Fibroblast of skin of right biceps (primary cell): ENCODE results near the gene CCDC122.
A peak's percentile ranks its signal among the peaks of the same experiment; 100 is the strongest.

ENCODE experiments used
- DNase-seq: peaks from one replicate; pipeline ENCODE4 v3.0.0-alpha.2; 2013

CCDC122 gene

DNA sequence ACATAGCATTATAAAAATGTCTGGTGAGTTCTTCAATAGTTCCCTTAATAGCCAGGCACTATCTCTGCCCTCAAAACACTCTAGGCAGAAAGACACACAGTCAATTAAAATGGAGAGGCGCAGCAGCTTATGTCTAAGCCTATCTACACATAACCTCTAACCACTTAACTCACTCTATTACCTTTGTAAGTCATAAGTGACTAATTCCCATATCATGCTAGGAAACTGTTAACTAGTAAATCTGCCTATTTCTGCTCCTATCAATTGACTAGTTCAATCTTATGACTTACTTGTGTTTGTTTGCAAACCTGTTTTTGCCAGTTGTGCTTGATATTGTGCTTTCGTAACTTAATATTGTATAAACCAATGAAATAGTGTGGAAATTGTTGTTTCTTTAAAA is 3.2 kb downstream of the CCDC122 start:
- DNase-seq = no peak

DNA sequence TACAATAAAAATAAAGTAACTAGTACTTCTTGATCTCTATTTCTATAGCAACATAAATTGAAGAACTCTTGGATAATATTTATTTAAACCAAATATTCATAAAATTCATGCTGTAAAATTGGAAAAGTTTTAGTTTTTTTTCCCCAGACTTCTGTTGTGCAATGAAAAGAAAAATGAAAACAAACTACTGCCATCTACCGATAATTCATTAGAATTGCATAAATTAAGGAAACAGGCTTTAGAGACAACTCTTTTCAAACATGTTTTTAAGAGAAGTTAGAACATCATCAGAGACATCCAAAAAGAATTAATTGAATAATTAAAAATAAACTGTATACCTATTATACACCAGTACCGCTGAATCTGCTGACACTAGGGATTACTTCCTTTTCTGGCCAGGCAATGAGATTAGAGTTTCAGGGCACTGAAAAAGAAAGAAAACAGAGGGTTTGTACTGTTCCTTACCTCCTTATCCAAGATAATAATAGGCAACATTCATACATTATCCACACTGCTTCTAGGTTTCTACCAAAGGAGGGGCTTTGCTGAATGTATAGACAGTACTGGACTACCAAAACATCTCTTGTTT is 4.9 kb downstream of the CCDC122 start:
- DNase-seq = peak; percentile 38

DNA sequence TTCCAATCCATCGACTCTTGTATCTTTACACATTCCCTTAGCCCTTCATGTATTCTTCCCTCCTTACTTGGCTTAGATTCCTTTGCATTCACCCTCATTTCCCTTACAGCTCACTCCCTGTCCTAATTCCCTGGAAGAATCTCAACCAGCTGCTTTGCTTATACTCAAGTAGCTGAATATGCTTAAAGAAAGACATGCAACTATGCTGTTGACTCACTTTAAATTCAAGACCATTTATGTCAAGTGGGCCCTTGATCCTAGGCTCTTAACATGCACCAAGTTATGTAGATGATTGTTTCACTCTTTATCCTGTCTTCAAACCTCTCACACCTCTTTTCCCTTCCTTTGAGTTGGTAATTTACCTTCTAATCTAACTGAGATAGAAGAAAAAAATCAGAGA is 7.4 kb downstream of the CCDC122 start:
- no peak for DNase-seq

DNA sequence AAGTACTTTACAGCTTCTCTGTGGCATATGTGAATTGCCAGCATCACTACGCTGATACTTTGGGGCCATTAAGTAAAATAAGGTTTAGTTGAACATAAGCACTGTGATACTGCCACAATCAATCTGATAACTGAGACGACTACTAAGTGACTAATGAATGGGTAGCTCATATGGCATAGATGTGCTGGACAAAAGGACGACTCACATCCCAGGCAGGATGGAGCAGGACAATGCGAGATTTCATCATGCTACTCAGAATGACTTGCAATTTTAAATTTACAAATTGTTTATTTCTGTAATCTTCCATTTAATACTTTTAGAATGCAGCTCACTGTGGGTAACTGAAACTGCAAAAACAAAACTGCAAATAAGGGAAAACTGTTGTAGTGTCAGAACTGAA is 13.6 kb downstream of the CCDC122 start:
- peak; percentile 81 for DNase-seq

DNA sequence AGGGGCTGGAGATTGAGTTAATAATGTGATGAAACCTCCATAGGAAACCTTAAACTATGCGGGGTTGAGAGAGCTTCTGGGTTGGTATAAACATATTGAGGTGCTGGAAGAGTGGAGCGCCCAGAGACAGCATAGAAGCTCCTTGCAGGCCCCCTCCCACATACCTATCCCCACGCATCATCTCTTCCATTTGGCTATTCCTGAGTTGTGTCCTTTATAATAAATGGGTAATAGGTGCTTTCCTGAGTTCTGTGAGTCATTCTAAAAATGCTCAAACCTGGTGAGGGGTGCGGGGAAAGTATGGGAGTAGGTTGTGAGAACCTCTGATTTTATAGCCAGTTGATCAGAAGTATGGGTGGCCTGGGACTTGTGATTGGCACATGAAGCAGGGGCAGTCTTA is 14.6 kb downstream of the CCDC122 start:
- no peak for DNase-seq

DNA sequence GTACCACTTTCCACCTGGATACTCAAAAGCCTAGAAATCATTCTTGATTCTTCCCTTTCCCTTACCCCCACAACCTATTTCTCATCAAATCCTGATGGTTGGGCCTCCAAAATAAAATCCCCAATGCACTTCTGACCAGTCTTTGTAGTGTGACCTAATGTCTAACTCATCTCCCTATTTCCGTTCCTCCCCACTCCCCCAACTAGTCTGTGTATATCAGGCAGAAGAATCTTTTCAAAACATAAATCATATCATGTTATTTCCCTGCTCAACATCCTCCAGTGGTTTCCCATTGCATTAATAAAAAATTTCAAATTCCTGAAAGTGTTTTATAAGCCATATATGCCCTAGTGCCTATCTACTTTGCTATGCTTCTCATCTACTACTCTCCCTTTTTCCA is 17.7 kb downstream of the CCDC122 start:
- peak; percentile 46 for DNase-seq

DNA sequence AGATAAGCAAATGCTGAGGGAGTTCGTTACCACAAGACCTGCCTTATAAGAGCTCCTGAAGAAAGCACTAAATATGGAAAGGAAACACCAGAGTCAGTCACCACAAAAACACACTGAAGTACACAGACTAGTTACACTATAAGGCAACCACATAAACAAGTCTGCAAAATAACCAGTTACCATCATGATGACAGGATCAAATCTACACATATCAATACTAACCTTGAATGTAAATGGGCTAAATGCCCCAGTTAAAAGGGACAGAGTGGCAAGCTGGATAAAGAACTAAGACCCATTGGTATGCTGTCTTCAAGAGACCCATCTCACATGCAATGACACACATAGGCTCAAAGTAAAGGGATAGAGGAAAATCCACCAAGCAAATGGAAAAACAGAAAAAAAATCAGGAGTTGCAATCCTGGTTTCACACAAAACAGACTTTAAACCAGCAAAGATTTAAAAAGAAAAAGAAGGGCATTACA is 26.6 kb downstream of the CCDC122 start:
- no peak for DNase-seq

DNA sequence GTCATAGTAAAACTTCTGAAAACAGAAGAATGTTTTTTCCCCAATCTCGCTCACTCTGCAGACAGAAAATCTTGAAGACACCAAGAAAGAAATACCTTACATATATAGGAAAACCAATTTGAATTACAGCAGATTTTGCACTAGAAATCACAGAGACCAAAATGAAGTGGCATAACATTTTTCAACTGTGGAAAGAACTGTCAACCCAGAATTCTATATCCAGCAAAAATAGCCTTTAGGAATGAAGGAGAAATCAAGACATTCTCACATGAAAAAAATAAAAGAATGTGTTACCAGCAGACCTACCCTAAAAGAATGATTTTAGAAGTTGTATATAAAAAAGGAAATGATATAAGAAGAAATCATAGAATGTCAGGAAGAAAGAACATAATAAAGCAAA is 28.7 kb downstream of the CCDC122 start:
- no peak for DNase-seq

DNA sequence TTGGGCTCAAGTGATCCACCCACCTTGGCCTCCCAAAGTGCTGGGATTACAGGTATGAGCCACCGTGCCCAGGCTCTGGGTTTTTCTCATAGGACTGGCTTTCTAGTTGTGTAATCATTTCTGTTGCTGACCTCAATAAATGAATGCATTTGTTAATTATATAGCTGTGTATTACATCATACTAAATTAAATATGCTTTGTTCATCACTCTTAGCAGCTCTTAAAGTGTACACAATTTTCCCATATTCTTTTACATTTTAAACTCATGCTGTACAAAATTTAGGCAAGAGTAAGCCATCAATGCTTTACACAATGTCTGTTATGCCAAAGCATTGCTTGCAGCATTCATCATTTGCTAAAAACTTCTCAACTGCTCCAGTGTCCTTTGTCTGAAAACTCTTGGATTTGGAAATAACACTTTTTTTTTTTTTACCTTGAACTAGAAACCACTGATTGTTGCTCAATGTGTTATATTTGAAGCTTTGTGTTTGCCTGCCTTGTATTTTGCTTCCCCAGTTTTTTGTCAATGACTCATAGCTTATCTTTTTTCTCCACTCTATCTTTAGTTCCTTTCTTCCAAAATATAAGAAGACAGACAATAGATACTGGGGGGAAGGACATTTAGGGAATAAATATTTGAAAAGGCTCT is 31.4 kb downstream of the CCDC122 start:
- peak; percentile 77 for DNase-seq

DNA sequence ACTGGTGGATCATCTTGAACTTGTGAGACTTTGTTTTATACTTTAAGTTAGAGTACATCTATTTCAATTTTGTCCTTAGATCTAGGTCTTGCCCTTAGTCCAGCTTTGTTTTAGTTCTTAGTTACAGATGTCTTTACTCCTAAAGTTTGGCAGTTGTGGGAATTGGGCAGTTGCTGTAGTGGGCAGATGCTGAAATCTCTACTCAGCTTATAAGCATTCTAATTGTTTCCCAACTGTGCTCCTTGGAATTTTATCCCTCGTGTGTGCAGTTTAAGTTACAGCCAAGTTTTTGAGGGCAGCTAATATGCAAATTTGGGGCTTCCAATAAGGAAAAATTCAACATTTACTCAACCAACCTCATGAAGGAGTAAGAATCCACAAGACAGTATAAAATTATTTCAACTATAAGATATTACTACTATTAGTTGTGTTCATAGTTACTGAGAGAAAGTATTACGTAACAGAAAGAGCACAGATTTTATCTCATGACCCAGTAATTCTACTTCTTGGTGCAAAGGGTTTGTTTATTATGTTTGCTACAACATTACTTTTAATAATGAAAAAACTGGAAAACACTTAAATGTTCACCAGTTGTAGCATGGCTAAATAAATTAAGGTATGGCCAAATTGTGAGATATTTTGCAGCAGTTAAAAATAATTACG is 32.9 kb downstream of the CCDC122 start:
- DNase-seq = peak; percentile 44

DNA sequence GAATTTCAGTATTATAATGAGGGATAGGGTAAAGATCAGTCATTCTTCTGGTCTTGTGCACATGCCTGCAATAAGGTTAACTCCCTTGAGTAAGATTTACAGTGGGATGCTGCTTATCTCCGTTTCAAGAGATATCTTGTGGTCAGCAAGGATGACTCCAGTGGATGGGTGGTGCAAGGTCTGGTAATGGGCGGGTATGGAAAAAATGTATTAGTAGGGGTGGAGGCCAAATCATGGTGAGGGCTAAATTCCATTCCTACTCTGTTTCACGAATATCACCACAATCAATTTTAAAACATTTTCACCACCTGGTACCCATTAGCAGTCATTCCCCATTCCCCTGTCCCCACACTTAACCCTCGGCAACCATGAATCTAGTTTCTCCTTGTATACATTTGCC is 40.6 kb downstream of the CCDC122 start:
- peak; percentile 87 for DNase-seq

DNA sequence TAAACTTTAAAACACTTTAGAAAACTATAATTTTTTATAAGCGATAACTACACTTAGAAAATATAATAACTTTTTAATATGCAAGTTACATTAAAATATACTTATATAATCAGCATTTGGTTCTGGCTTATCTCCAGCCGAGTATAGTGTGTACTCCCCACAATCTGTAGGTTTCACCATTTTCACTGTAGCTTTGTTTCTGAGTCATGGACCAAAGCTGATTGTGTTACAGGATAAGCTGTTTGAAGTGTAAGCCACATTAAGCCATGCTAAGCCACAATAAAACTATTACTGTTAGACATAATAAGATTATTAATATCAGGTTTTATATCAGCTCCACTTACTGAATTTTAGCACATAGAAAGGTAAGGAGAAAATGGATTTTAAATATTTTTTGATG is 43.8 kb downstream of the CCDC122 start:
- peak; percentile 63 for DNase-seq

DNA sequence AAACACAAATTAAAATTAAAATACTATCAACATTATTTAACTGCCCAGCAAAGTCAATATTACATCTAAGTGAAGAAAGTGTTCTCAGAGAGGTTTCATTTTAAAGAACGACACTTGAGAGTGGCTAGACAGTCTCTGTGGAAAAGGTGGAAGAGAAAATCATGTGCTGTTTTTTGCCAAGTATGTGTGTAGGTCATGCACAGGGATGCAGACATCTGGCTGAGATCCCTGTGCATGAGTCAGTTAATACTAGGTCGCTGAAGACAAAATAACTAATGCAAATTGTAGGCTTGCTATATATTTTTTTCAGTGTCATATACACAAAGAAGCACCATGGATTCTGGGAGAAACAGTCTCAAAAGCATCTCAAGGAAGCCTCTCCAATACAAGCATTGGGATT is 48.5 kb downstream of the CCDC122 start:
- peak; percentile 79 for DNase-seq

DNA sequence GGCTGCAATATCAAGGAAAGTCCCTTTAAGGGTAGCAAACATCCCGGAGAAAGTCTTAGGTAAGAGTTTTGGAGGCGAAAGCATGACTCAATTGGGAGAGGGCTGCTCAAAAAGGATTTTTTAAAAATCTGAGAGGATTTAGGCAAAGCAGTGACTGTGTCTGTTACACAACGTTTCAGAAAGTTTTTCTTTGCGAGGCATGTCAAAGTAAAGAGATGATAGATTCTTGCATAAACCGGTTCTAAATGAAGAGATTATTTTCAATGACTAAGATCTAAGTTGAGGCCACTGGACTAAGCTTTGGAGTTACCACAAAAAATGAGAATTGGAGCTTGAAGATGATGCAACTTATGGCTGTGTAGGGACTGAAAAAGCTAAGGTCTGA is 49.1 kb downstream of the CCDC122 start:
- DNase-seq = peak; percentile 90

DNA sequence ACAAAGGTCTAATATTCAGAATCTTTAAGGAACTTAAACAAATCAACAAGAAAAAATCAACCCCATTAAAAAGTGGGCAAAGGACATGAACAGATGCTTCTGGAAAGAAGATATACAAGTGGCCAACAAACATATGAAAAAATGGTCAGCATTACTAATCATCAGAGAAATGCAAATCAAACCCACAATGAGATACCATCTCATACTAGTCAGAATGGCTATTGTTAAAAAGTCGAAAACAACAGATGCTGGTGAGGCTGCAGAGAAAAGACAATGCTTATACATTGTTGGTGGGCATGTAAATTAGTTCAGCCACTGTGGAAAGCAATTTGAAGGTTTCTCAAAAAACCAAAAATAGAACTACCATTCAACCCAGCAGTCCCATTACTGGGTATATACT is 54.9 kb downstream of the CCDC122 start:
- peak; percentile 36 for DNase-seq

DNA sequence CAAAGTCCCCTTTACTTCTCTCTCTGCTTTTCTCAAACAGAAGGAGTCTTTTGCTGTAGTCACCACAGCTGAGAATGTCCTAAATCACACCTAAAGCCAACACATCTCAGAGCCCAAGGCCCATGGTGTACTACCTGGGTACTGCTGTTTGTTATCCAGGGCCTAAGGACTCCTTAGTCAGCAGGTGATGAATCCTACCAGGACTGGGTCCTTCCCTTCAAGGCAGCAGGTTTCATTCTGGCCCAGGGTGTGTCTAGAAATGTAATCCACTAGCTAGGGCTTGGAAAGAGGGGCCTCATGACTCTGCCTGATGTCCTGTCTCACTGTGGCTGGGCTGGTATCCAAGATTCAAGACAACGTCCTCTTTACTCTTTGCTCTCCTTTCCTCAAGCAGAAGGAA is 56.6 kb downstream of the CCDC122 start:
- DNase-seq = peak; percentile 16

DNA sequence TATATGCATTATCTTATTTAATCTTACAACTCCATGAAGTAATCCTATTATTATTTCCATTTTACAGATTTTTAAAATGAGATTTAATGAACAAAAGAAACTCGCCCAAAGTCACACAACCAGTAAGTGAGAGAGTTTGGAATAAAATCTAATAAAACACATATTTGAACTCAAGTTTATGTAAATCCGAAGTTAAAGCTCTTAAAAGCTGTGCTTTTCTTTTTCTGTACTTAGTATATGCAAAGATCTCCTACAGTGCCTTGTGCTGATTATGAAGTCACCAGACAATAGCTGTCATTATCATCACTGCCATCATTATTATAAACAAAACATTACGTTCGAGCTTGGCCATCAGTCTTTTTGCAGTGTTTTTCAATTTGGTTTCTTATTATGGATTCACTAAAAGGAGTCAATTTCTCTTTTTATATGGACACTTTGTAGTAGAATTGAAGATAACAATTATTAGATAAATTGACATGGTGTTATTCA is 63.1 kb downstream of the CCDC122 start:
- DNase-seq = no peak

DNA sequence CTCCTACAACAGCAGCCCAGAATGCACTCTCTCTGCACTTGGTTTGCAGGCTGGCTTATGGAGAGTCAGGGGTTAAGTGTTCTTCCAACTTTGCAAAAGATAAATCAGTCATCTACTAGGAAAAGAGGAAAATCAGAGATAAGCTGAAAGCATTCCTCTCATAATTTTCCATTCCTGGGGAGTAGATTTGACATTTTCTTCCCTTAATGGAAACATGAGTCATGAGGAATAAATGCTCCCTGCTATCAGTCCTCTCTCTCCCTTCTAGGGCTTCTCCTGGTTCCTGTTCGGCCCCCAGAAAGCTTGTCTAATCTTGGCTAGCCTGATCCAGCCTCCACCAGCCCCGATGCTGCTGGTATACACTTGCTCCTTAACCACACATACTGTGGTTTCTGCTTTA is 64.3 kb downstream of the CCDC122 start:
- DNase-seq = peak; percentile 96

DNA sequence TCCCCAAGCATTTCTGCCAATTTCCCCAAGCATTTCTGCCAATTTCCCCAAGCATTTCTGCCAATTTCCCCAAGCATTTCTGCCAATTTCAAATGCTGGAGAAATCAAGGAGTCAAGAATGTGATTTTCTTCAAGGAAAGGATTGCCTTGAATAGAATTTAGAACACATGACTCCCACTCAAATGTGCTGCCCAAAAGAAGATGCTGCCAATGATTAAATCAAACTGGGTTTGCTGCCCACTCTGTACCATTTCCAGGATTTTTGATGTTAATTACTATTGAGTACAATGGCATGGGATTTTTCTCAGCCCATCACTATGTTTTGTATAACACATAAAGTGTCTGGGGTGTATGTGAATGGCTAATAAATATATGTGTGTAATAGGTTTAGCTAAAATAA is 70.9 kb downstream of the CCDC122 start:
- no peak for DNase-seq

DNA sequence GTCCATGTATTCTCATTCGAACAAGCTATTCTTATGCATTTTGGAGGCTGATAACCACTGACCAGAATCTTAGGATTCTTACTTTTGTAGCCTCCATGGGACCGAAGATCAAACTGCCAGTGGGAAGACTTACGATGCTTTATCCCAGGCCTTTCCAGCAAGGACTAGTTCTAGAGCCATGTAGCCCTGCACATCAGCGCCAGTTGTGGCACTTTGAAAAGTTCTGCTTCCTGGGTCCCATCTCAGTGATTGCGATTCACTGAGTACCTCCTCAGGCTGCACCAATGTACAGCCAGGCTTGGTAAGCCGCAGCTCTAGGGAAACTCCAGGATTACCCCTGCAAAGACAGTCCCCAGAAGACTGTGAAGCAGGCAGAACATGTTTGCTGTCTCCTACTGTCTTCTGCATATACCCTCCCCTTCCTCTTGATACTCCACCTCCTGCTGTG is 73.8 kb downstream of the CCDC122 start:
- peak; percentile 44 for DNase-seq

DNA sequence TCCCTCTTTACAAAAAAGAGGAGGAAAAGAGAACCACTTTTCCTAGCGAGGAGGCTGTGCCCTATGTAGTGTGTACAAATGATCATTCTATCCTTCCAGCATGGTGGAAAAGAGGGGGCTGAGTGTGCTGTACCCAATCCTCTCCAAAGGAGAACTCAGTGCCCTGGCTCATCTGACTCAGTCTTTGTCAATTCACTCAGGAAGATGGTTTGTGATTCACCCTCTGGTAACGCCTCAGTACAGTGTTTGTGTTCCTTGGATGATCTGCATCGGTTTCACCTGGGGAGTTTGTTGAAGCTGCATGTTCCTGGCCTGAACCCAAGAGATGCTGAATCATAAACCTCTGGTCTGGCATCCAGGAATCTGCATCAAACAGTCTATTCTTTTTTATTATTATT is 74.5 kb downstream of the CCDC122 start:
- peak; percentile 97 for DNase-seq

DNA sequence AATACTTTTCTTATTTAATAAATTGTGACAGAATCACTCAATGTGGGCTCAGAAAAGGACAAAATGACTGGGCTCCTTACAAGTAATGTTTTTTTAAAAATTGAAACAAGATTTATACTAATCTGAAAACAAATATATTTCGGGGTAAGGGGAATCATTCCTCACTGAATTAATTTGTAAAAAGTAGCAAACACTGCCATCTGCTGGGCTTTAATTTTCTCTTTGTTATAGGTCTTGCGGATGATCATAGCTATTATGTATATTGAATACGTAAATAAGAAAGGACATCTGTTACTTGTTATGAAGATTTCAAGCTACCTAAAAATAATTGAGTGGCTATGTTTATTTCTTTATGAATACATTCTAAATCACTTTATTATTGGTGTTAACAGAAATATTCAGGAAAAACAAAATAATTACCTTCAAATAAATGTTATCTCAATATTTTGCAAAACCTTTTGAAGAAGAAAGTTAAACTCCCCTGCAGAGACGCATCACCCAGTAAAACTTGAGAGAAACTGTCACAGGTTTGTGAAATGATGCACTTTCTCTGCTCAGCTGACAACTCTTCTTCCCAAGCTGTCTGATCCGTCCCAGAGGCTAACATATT is 75.0 kb downstream of the CCDC122 start:
- DNase-seq = peak; percentile 80

DNA sequence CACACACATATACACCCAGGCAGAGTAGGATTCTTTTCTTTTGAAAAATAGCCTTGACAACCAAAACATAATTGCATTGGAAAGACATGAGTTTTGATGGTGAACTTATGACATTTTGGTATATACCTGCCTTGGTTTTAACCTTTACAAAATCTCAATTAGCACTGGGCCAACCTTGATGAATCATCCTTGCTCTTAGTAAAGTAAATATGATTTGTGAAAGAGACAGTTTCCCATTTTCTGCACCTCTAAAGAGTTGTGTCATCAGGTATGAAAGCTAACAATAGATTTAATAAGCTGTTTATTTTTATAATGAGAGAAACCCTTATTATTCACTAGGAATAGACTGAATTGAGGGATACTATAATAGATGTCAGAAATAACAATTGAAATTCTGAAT is 77.0 kb downstream of the CCDC122 start:
- no peak for DNase-seq

DNA sequence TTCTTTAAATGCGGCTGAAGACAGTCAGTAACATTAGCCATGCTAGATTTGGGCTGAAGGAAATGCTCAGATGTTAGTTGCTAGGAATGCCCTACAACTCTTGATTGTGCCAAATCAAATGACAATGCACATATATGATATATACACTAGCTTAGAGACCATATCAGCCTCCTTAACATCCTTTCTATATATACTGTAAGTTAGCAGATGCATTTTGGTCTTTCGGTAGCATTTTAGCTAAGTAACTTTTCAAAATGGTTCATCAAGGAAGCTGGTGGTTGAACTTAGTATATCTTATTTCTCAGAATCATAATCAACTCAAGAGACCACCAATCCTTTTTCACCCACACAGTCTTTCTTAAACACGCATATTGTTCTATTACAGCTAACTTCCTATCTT is 78.7 kb downstream of the CCDC122 start:
- no peak for DNase-seq
